ENCODE results near the gene KREMEN1. TPM values are rescaled to one million over a fixed set of nuclear protein-coding genes. Genes with fewer than 3 reads are reported as not detected.

The KREMEN1 gene
- total RNA-seq, 1 experiment from 2014 or later, result 31.9 TPM

GRCh38 chr22:29211466-29211865, 138.6 kb downstream of the KREMEN1 start:
- Histone ChIP-seq H3K9me2 (ENCODE audit: insufficient read depth) (no peaks in the 10 kb centered on the region), H3K4me1 (ENCODE audit: control insufficient read depth in 1 of 2, insufficient read depth in 2 of 2, low read length in 2 of 2) (peaks cover 4 to 7% of the 10 kb centered on the region in 2 experiments; a peak in 2 of 4 replicates), H3K4me2 (ENCODE audit: low read length) (no peak overlapping the region), H4K20me1 (ENCODE audit: insufficient read depth) (no peaks in the 10 kb centered on the region), H3K4me3 (replicated peaks in 1 of 2; ENCODE audit: low read depth in 1 of 2, low read length in 2 of 2) (no peak overlapping the region), H3K27me3 (ENCODE audit: insufficient read depth, low read length) (no peaks in the 10 kb centered on the region), H3K27ac (ENCODE audit: low read depth, low read length) (no peak overlapping the region), H3K79me2 (ENCODE audit: insufficient read depth, low read length) (no peaks in the 10 kb centered on the region), H3K9me3 (ENCODE audit: control insufficient read depth in 1 of 2, insufficient read depth in 1 of 2, low read depth in 1 of 2, low read length in 2 of 2) (no peaks in the 10 kb centered on the region), H2AFZ (ENCODE audit: low read depth, low read length, poor library complexity, severe bottlenecking) (no peak overlapping the region), H3K9ac (ENCODE audit: low read length) (no peak overlapping the region), H3K36me3 (ENCODE audit: control insufficient read depth in 1 of 2, insufficient read depth in 2 of 2, low read length in 2 of 2) (no peaks in the 10 kb centered on the region)
- POLR2A ChIA-PET, result no interaction called here
- RAD21 ChIA-PET (ENCODE audit: low non-redundant PET in 1 of 2, low total read pairs in 2 of 2, uncharacterized antibody in 2 of 2, unreplicated experiment in 2 of 2), result no interaction called here
- intact Hi-C loops (cut with micrococcal nuclease), result no loop called here
- no TSS peak for BruUV-seq (replicated peaks)
- CTCF ChIA-PET, result no interaction called here
- DNase-seq (ENCODE audit: low read depth, low spot score) (no peak), ATAC-seq (no peak)
- TF ChIP-seq SP1 (IDR thresholded peaks at IDR 0.05; ENCODE audit: low read depth) (no peak), POLR2AphosphoS5 (IDR thresholded peaks at IDR 0.05; ENCODE audit: low read depth, low read length) (no peak)
- TF ChIP-seq, protein P1, sequence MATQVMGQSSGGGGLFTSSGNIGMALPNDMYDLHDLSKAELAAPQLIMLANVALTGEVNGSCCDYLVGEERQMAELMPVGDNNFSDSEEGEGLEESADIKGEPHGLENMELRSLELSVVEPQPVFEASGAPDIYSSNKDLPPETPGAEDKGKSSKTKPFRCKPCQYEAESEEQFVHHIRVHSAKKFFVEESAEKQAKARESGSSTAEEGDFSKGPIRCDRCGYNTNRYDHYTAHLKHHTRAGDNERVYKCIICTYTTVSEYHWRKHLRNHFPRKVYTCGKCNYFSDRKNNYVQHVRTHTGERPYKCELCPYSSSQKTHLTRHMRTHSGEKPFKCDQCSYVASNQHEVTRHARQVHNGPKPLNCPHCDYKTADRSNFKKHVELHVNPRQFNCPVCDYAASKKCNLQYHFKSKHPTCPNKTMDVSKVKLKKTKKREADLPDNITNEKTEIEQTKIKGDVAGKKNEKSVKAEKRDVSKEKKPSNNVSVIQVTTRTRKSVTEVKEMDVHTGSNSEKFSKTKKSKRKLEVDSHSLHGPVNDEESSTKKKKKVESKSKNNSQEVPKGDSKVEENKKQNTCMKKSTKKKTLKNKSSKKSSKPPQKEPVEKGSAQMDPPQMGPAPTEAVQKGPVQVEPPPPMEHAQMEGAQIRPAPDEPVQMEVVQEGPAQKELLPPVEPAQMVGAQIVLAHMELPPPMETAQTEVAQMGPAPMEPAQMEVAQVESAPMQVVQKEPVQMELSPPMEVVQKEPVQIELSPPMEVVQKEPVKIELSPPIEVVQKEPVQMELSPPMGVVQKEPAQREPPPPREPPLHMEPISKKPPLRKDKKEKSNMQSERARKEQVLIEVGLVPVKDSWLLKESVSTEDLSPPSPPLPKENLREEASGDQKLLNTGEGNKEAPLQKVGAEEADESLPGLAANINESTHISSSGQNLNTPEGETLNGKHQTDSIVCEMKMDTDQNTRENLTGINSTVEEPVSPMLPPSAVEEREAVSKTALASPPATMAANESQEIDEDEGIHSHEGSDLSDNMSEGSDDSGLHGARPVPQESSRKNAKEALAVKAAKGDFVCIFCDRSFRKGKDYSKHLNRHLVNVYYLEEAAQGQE (IDR thresholded peaks at IDR 0.05; ENCODE audit: low read depth), result no peak
- TF ChIP-seq, protein P2, sequence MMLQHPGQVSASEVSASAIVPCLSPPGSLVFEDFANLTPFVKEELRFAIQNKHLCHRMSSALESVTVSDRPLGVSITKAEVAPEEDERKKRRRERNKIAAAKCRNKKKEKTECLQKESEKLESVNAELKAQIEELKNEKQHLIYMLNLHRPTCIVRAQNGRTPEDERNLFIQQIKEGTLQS (IDR thresholded peaks at IDR 0.05), result no peak

GRCh38 chr22:29212743-29213142, 139.9 kb downstream of the KREMEN1 start:
- ATAC-seq (no peak), DNase-seq (ENCODE audit: low read depth, low spot score) (no peak)
- no peaks in the 10 kb centered on the region for H3K9me3 ChIP-seq (ENCODE audit: control insufficient read depth in 1 of 2, insufficient read depth in 1 of 2, low read depth in 1 of 2, low read length in 2 of 2)
- H3K27ac ChIP-seq (ENCODE audit: low read depth, low read length), result no peak overlapping the region
- TF ChIP-seq MAX (IDR thresholded peaks at IDR 0.05) (no peak), ELF1 (IDR thresholded peaks at IDR 0.05; ENCODE audit: borderline replicate concordance, low read depth) (no peak)
- H3K4me3 ChIP-seq (replicated peaks in 1 of 2; ENCODE audit: low read depth in 1 of 2, low read length in 2 of 2), result no peak overlapping the region
- no peaks in the 10 kb centered on the region for H4K20me1 ChIP-seq (ENCODE audit: insufficient read depth)
- intact Hi-C loops (cut with micrococcal nuclease), result no loop called here
- no peaks in the 10 kb centered on the region for H3K36me3 ChIP-seq (ENCODE audit: control insufficient read depth in 1 of 2, insufficient read depth in 2 of 2, low read length in 2 of 2)
- no peak overlapping the region for H2AFZ ChIP-seq (ENCODE audit: low read depth, low read length, poor library complexity, severe bottlenecking)
- H3K9ac ChIP-seq (ENCODE audit: low read length), result no peak overlapping the region
- H3K4me1 ChIP-seq (ENCODE audit: control insufficient read depth in 1 of 2, insufficient read depth in 2 of 2, low read length in 2 of 2), result no peaks in the 10 kb centered on the region
- H3K4me2 ChIP-seq (ENCODE audit: low read length), result no peak overlapping the region
- no peaks in the 10 kb centered on the region for H3K9me2 ChIP-seq (ENCODE audit: insufficient read depth)
- ChIA-PET RAD21 (ENCODE audit: low non-redundant PET in 1 of 2, low total read pairs in 2 of 2, uncharacterized antibody in 2 of 2, unreplicated experiment in 2 of 2) (no interaction called here), CTCF (no interaction called here), POLR2A (no interaction called here)
- no TSS peak for BruUV-seq (replicated peaks)
- H3K27me3 ChIP-seq (ENCODE audit: insufficient read depth, low read length), result no peaks in the 10 kb centered on the region
- H3K79me2 ChIP-seq (ENCODE audit: insufficient read depth, low read length), result no peaks in the 10 kb centered on the region
